Measurements from ENCODE around the gene NEMF.
A peak's percentile ranks its signal among the peaks of the same experiment; 100 is the strongest.
"Not testable (repeated sequence)": the region's sequence is repeated elsewhere in the genome, so short reads cannot be mapped to it uniquely, and the experiment has no call there.

The NEMF gene

DNA sequence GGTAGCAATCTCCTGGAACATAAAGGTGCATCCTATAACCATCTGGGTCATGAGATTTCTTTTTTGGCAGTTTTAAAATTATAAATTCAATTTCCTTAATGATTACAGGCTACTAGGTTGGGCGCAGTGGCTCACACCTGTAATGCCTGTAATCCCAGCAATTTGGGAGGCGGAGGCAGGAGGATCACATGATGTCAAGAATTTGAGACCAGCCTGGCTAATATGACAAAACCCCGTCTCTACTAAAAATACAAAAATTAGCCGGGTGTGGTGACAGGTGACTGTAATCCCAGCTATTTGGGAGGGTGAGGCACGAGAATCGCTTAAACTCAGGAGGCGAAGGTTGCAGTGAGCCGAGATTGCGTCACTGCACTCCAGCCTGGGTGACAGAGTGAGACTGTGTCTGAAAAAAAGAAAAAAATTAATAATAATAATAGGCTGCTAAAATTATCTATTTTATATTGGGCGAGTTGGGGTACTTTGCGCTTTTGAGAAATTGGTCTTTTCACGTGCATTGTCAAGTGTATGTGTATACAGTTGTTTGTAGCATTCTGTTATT, 23.1 kb upstream of the NEMF start:
- no peak for DNase-seq

DNA sequence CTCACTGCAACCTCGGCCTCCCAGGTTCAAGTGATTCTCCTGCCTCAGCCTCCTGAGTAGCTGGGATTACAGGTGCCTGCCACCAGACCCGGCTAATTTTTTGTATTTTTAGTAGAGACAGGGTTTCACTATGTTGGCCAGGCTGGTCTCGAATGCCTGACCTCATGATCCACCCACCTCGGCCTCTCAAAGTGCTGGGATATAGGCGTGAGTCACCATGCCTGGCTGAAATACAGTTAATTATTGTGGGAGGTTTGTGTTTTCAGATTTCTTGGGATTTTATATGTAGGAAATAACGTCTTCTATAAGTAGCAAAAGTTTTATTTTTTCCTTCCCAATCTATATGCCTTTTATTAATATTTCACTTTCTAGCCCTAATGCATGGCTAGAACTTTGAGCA, 21.0 kb upstream of the NEMF start:
- DNase-seq = not testable (repeated sequence)

DNA sequence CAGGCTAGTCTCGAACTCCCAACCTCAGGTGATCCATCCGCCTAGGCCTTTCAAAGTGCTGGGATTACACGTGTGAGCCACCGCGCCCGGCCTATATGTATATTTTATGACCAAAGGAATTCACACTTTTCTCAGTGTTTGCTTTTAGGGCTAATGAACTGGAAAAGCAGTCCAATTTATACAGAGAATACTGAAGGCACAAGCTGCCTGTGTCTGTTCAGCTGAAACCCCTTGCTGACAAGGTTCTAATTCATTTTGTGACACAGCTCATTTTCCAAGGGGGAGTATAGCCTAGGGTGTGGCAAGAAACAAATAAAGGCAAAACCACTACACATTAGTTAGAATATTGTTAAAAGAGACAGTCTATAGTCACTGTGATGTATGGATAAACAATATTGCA, 18.3 kb upstream of the NEMF start:
- no peak for DNase-seq

- DNase-seq = no peak
These were observed 16.1 kb upstream of the NEMF start for GRCh38 chr14:49868720-49869114.

DNA sequence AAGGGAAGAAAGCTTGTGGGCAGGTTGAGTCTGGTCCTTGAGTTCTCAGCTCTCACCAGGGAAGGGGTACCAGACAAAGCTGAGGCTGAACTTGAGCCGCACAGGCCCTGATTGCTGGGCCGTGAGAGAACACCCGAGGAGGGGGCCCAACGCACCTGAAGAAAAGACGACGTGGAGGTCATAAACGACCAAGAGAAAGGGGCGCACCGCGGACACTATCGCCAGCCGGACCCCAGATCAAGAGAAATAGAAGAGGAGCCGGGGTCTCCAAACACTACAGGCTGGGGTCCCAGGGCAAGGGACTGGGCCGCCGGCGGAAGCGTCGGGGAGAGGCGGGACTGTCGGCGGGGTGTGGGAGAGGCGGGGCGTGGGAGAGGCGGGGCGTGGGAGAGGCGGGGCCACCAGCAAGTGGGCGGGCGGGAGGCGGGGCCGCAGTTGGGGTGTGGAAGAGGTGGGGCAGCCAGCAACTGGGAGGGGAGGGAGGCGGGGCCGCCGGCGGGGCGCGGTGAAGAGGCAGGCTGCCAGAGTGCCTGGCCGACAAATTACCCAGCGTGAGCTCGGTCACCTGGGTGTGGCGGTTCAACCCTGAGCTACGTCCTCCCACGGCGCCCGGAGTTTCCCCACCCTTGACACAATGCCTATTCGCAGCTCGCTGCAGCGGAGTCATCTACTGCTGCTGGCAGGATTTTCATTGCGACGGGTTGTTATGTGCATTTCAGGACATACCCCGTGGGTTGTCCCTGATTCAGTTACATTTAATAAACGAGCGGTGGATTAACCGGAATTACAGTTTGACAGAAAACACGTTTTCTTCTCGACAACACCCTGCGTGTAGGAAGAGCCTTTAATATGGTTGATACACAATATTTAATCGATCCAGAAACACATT, 15.5 kb upstream of the NEMF start:
- DNase-seq = peak; percentile 96 to 98

DNA sequence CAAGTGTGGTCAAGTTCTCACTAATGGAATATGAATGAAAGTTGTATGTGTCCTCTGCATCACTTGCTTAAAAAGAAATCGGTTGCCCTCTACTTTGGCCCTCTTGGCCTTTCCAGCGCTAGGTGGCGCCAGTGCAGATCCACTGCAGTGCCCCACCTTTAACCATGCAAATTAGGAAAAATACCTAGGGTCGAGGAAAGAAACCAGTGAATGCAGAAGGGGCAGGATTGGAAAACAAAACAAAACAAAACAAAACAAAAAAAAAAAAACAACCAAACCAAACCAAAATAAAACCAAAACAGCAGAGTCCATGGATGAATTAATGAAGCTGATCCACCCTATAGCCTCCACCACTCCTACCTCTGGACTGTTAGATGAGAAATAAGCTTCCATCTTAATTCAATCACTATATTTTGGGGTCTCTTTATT, 12.9 kb upstream of the NEMF start:
- DNase-seq = peak; percentile 54 to 76

- DNase-seq = peak in 1 of 2 experiments; percentile 47
These were observed 11.1 kb upstream of the NEMF start for GRCh38 chr14:49863487-49864281.

GRCh38 chr14:49862089-49862673, 9.6 kb upstream of the NEMF start:
- peak; percentile 91 to 93 for DNase-seq

DNA sequence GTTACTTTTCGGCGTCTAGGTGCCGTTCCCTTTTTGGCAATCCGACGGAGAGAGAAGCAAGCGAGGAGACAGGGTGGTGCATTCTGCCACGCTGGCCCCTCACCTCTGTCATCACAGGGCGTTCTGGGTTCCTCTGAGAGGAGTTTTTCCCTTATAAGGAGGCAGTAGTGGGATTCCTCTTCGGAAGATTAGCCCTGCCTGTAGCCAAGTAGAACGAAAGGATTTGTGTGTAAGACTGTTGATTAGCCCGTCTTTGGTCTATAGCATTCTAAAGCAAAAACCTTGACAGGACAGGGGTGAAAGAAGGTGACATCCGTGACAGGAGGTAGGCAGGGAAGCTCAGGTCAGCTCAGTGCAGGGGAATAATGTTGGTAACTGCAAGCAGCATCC, 9.1 kb upstream of the NEMF start:
- peak; percentile 82 to 88 for DNase-seq

GRCh38 chr14:49860988-49861698, 8.6 kb upstream of the NEMF start:
- DNase-seq = peak in 1 of 2 experiments; percentile 17

DNA sequence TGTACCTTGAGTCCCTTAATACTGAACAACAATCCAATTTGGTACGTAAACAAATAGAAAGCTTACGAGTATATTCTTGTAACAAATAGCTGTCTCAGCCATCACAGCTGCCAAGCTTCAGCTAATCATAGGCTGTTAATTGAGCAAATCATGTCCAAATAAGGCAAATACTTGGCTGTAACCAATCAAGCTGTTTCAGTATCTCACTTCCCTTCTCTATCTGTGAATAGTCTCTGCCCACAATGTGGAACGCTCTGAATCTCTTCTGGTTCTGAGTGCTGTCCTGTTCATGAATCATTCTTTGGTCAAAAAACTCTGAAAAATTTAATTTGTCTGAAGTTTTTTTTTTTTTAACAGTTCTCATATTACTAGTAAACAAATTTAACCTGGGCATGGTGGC, 5.8 kb upstream of the NEMF start:
- DNase-seq = no peak

DNA sequence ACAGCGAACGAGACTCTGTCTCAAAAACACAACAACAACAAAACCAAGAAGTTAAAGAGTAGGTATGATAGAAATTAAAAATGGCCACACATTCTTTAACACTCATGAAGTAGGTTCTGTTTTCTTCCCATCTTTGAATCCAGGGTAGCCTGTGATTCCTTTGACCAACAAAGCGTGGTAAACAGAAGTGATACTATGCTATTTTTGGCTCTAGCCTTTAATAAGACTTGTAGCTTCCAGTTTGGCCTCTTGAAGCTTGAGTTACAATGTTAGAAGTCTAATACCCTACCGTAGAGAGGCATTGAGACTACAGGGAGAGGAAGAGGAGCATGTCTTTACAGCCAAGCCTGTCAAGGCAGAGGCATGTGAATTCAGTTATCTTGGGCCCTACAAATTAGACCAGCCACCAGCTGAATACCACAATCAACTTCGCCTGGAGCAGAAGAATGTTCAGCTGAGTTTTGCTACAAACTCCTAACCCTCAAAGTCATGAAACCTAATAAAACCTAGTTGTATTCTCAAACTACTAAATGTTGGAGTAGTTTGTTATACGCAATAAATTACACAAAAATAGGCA, 4.9 kb upstream of the NEMF start:
- DNase-seq = no peak

GRCh38 chr14:49853572-49854375, 1.2 kb upstream of the NEMF start:
- DNase-seq = peak; percentile 85 to 95

GRCh38 chr14:49853158-49853477, 530 bp upstream of the NEMF start:
- no peak for DNase-seq

GRCh38 chr14:49851813-49852212, 775 bp downstream of the NEMF start:
- no peak for DNase-seq

- no peak for DNase-seq
These were observed 3.3 kb downstream of the NEMF start for GRCh38 chr14:49849213-49849847.

- DNase-seq = no peak
These were observed 23.9 kb downstream of the NEMF start for GRCh38 chr14:49828640-49829039.

GRCh38 chr14:49820176-49820575, 32.4 kb downstream of the NEMF start:
- DNase-seq = no peak

GRCh38 chr14:49816844-49817243, 35.7 kb downstream of the NEMF start:
- DNase-seq = no peak

GRCh38 chr14:49816118-49816517, 36.5 kb downstream of the NEMF start:
- not testable (repeated sequence) for DNase-seq

DNA sequence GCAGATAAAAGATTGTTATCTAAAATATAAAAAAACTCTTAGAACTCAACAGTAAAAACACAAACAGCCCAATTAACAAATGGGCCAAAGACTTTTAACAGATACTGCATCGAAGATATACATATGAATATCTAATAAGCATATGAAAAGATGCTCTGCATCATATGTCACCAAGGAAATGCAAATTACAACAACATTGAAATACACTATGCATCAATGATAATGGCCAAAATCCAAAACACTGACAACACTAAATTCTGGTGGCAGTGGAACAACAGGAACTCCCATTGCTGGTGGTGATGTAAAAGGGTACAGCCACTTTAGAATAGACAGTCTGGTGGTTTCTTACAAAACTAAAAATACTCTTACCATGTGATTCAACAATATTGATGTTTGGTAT, 43.8 kb downstream of the NEMF start:
- no peak for DNase-seq
